AG20443 (cell line): Measurements from ENCODE around the gene MNX1.

Experiments
- DNase-seq: peaks from one replicate; pipeline ENCODE4 v3.0.0; 2012; ENCODE audit warnings: low spot score, mixed read lengths

Gene MNX1

GRCh38 chr7:157032644-157033482, 22.4 kb upstream of the MNX1 start:
- no peak for DNase-seq

- DNase-seq = no peak
Observed at GRCh38 chr7:157032128-157032527, 21.7 kb upstream of the MNX1 start.

DNA sequence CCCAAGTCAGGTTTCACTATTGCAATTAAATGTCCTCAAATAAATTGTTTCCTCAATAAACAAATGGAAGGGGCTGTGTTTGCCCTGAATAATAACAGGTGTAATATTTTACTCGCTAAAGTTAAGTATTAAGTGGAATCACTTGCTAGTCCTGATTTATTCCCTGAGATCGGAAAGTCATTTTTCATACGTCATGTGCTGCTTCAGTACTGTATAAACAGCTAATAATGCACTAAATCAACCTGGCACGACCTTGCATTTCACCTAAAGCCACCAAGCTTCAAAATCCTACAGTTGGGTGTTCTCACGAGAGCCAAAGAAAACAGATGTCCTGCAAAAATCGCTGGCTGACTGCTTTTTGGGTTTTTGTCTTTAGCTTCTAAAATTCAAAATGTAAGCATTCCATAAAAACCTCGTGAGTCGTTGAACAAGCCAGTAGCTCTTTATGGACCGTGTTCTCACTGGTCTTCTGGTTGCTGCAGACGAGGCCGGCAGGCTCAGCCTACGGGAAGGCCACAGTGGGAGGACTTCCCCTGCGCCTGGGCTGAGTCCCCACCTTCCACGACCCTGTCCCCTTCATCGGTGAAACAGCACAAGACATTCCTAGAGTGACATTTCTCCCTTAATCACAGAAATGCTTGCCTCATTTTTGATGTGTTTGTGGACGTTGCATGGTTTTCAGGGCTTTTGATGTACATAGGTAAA, 17.9 kb upstream of the MNX1 start:
- DNase-seq = no peak

DNA sequence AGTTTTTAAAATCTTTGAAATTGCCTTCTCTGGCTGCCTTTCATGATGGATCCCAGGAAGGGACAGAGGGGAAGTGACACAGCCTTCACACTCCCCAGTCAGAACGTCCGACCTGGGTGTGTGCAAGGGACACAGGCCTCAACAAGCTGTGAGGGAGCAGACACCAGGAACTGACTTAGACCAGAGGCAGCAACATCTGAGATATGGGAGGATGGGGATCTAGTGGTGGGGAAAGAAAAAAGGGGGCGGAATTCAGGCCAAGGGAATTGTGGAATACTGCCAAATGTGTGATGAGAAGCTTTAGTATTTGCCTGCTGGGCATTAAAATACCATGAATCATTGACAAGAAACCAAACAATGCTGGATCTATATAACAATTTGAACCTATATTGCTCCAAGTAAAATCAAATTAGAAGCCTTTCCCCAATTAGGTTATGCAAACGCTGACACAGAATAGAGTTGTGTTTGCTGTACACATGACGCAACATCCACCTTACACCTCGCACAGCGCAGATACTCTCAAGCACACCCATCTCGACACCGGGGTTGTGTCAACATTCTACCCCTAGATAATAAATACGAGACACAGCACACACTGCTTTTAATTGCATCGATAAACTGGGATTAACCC, 17.2 kb upstream of the MNX1 start:
- peak; percentile 10 for DNase-seq

GRCh38 chr7:157024716-157025115, 14.3 kb upstream of the MNX1 start:
- no peak for DNase-seq

- no peak for DNase-seq
Observed at GRCh38 chr7:157023589-157023905, 13.1 kb upstream of the MNX1 start.

GRCh38 chr7:157022681-157023588, 12.5 kb upstream of the MNX1 start:
- no peak for DNase-seq

DNA sequence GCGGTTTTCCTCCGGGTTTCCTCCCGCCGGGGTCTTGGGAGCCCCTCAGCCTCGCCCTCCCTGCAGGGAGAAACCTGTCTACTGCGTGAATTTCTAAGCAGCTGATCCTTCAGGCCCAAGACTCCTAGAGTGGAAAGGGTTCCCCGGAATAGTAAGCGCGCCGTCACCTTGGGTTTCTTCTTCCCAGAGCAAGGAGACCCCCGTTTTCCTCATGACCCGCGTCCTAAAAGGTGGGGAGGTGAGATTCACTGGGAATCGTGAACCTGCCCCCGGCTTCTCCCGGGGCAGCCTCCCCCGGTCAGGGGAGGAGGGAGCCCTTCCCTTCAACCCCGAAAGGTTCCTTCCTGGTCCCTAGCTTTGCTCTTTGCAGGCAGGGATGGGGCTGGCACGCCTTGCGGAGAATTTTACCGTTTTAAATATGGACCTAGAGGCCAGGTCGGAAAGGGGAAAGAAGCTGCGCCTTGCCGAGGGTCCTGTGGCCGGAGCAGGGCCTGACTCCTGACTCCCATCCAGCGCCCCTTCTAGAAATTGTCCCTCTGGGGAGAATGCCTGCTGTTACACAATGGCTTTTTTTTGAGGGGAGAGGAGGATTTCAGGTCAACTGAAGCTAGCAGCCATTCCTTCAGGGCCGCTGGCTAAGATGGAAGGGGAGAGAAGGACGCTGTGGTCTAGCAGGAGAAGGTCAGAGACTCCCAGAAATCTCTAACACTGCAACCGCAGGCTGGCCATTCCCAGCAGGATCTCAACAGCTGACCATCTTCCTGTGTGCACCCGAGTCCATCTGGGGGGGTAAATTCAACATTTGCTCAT, 11.6 kb upstream of the MNX1 start:
- DNase-seq = no peak

DNA sequence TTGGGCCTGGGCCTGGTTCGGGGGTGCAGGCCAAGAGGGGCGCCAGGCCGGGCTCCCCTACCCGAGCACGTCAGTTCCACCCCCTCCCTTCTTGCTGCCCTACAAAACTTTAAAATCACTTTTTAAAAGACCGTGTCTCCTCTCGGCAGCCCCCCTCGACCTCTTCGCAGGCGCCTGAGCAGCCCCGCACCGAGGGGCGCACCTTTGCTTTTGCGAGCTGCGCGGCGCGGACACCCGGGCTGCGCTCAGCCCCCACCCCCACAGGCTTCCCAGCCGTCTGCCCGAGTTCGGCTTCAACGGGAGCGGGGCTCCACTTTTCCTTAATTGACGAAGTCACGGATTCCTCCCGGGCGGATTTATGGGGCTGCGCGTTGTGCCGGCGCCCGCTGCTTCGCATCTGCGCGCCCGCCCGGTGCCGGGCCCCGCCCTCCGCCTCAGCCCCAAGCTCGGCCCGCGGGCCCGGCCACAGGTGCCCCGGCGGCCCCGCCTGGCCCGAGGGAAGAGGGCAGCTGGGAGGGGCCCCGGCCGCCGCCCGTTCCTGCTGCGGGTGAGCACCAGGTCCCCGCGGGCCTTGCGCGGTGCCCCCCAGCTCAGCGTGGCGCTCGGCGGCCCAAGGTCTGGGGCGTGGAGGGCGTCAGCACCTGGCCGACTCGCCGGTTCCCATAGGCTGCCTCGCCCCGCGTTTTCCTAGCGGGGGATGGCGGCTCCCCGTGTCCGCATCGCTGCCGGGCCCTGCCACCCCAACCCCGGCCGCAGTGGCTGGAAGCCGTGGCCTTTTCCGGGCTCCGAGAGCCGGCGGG, 10.8 kb upstream of the MNX1 start:
- DNase-seq = no peak

- DNase-seq = no peak
Observed at GRCh38 chr7:157020514-157021070, 10.1 kb upstream of the MNX1 start.

DNA sequence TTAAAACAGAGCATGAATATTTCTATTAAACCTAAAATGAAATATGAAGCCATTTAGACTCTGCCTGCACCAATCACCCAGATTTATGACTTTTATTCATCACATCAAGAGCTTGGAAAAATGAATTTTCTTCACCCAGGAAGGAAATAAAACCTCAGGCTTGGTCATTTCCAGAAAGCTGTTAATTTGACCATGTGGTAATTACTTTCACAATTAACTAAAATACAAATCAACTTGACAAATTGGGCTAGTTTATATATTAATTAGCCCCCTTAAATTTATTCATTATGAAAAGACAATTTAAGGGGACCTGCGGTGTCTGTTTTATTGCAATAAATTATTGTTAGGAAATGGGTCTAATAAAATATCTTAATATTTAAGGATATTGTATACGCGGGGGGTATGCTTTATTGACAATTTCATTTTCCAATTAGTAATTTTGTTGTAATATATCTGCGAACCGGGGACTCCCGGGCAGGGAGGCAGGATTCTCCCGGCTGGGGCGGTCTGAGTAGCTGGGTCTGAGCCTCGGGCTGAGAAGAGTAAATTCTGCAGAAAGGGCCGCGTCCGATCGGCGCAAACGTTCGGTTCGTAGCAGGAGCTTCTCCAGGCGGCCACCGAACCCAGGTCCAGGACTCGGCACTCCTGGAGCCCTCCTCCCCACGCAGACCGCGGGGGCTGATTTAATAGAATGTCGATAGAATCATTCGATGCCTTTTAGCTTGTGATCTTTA, 9.4 kb upstream of the MNX1 start:
- no peak for DNase-seq

DNA sequence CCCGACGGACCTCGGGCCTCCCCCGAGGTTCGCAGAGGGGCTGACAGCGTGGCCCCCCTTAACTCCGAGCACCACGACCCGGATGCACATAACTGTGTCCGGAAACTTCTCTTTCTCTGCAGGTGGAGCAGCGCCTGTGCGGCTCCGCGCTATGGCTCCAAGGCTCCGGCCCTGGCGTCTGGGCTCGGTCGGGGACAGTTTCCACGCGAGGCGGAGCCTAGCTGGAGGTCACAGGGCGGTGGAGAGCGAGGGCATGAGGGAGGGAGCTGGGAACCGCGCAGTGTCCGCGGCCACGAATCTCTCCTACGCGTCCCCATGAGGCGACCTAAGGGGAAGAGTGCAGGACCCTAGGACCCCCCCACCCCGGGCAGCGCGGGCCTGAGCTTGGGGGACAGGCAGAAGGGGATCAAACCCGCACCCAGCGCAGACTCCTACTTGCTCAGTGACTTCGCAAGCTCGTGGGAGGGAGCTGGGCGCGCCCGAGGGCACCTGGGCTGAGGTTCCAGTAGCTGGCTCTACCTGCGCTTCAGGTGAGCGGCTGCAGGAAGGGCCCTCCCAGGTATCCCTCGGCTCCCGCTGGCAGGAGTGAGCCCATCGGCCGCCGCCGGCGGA, 8.6 kb upstream of the MNX1 start:
- DNase-seq = no peak

DNA sequence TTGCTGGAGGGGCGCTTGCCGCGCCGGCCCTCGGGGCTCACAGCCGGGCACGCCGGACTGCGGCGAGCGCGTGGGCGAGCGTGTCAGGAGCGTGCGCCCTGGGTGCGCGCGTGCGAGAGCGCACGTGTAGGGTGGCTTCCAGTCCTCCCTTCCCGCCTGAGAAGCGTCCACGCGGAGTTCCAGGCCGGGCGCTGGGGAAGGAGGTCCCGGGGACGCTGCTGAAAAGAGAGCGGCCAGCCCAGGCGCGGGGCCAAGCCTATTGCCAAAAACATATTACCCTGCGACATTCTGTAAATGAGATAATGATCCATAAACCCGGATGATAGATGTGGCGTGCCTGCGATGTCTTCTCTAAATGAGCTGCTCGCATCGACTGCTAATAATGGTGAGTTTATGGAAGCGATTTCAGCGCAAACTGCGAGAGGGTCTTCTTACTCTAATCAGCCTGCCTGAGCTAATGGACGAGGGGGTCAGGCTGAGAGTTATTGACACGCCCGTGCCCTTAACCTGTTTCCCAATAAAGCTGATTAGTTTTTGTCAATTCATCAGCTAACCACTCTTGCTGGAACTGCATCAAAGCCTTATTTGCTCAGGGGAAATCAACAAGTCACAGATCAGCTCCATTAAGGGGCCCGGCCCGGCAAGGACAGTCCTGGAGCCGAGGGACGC, 8.0 kb upstream of the MNX1 start:
- no peak for DNase-seq

- DNase-seq = no peak
Observed at GRCh38 chr7:157017603-157018327, 7.3 kb upstream of the MNX1 start.

GRCh38 chr7:157017149-157017548, 6.7 kb upstream of the MNX1 start:
- DNase-seq = no peak

DNA sequence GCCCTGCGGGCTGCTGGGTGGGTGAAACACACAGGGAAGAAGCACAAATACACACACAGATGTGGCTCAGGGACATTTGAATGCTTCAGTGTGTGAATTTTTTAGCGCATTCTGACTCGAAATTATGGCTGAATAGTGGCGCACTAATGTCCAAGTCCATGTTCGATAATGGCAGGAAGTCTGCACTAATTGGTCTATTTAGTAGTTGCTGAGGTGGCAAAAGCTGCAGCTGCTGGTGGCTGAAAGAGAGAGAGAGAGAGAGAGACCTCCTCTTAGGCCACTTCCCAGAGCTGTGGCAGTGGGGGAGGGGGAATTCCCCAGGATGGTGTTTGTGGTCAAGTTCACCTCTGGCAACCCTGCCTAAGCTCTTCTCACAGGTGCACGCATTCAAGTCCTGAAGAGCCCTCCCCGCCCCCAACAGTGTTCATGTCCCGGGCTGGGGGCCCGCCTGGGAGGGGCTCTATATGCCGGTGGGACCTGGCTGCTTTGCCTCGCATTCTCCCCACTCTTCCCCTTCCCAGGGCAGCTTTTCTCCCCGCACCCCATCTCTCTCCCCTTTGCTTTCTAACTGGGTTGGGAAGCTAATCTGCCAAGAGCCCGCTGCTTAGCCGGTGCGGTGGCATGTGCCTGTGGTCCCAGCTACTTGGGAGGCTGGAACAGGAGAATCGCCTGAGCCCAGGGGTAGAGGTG, 6.0 kb upstream of the MNX1 start:
- no peak for DNase-seq

DNA sequence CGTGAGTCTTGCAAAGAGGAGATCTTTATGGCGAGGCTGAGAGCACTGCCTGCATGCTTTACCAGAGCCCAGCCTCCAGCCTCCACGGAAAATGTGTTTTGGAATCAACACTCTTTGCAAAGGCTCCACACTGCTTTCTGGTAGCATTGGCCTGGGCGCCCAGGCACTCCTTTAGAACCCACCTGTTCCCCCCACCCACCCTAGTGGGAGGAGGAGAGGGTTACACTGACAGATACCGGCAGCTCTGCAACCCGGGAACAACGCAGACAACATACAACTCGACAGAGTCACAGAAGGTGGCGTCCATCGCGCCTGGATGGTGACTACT, 5.5 kb upstream of the MNX1 start:
- no peak for DNase-seq
